ENCODE measurements around the gene TRAF6.

The TRAF6 gene

DNA sequence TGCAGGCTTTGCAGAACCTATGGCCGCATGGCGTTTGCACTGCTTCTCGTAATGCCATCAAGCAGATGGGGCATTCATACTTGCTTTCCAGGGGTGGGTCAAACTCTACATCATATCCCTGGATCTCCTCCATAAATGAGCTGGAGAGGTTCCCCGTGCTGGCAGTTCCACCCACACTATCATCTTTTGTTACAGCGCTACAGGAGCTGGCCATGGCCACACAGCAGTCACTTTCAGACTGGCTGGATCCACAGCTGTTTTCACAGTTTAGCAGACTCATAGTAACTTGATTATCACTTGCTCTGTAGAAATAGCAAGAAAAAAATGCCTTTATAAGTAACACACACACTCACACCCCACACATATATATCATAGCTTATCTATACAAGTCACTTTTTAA is 8.8 kb downstream of the TRAF6 start:
- Histone ChIP-seq H3K27me3 (ENCODE audit: insufficient read depth, poor library complexity, severe bottlenecking) (no peaks in the 10 kb centered on the region), H3K27ac (replicated peaks) (no peak overlapping the region), H3K4me3 (replicated peaks; ENCODE audit: insufficient read depth, low read length) (no peak overlapping the region)
- DNase-seq (ENCODE audit: low read depth in 1 of 2, low spot score in 1 of 2): no peak
- TF ChIP-seq GABPA (IDR thresholded peaks at IDR 0.05; ENCODE audit: low read depth): no peak
- TF ChIP-seq, protein P1, sequence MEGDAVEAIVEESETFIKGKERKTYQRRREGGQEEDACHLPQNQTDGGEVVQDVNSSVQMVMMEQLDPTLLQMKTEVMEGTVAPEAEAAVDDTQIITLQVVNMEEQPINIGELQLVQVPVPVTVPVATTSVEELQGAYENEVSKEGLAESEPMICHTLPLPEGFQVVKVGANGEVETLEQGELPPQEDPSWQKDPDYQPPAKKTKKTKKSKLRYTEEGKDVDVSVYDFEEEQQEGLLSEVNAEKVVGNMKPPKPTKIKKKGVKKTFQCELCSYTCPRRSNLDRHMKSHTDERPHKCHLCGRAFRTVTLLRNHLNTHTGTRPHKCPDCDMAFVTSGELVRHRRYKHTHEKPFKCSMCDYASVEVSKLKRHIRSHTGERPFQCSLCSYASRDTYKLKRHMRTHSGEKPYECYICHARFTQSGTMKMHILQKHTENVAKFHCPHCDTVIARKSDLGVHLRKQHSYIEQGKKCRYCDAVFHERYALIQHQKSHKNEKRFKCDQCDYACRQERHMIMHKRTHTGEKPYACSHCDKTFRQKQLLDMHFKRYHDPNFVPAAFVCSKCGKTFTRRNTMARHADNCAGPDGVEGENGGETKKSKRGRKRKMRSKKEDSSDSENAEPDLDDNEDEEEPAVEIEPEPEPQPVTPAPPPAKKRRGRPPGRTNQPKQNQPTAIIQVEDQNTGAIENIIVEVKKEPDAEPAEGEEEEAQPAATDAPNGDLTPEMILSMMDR (IDR thresholded peaks at IDR 0.05; ENCODE audit: insufficient read depth, low read length): no peak
- no peak for TF ChIP-seq SPI1 (IDR thresholded peaks at IDR 0.05; ENCODE audit: borderline replicate concordance, low read depth)
- TF ChIP-seq POLR2AphosphoS5 (IDR thresholded peaks at IDR 0.05; ENCODE audit: low read depth): no peak
- TF ChIP-seq, protein P2, sequence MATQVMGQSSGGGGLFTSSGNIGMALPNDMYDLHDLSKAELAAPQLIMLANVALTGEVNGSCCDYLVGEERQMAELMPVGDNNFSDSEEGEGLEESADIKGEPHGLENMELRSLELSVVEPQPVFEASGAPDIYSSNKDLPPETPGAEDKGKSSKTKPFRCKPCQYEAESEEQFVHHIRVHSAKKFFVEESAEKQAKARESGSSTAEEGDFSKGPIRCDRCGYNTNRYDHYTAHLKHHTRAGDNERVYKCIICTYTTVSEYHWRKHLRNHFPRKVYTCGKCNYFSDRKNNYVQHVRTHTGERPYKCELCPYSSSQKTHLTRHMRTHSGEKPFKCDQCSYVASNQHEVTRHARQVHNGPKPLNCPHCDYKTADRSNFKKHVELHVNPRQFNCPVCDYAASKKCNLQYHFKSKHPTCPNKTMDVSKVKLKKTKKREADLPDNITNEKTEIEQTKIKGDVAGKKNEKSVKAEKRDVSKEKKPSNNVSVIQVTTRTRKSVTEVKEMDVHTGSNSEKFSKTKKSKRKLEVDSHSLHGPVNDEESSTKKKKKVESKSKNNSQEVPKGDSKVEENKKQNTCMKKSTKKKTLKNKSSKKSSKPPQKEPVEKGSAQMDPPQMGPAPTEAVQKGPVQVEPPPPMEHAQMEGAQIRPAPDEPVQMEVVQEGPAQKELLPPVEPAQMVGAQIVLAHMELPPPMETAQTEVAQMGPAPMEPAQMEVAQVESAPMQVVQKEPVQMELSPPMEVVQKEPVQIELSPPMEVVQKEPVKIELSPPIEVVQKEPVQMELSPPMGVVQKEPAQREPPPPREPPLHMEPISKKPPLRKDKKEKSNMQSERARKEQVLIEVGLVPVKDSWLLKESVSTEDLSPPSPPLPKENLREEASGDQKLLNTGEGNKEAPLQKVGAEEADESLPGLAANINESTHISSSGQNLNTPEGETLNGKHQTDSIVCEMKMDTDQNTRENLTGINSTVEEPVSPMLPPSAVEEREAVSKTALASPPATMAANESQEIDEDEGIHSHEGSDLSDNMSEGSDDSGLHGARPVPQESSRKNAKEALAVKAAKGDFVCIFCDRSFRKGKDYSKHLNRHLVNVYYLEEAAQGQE (IDR thresholded peaks at IDR 0.05; ENCODE audit: insufficient replicate concordance, low read depth): no peak

DNA sequence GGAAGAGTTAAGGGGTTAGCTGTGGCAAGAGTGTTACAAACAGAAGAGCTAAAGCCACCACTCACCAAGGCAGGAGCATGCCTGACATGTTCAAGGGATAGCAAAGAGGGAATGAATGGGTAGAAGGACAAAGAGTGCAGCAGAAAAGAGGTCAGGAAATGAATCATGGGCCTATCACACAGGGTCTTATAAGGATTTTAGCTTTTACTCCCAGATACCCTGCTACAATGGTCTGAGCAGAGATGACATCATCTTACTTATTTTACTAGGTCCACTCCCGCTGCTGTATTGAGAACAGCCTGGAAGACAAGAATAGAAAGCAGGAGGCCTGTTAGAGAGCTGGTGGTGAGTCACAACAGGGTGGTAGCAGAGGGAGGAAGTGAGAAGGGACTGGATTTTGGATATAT is 9.8 kb downstream of the TRAF6 start:
- TF ChIP-seq SPI1 (IDR thresholded peaks at IDR 0.05; ENCODE audit: borderline replicate concordance, low read depth): no peak
- TF ChIP-seq, protein P2 (IDR thresholded peaks at IDR 0.05; ENCODE audit: insufficient replicate concordance, low read depth): no peak
- no peak for TF ChIP-seq POLR2AphosphoS5 (IDR thresholded peaks at IDR 0.05; ENCODE audit: low read depth)
- TF ChIP-seq GABPA (IDR thresholded peaks at IDR 0.05; ENCODE audit: low read depth): no peak
- H3K27ac ChIP-seq (replicated peaks): no peak overlapping the region
- no peaks in the 10 kb centered on the region for H3K27me3 ChIP-seq (ENCODE audit: insufficient read depth, poor library complexity, severe bottlenecking)
- H3K4me3 ChIP-seq (replicated peaks; ENCODE audit: insufficient read depth, low read length): no peak overlapping the region
- DNase-seq (ENCODE audit: low read depth in 1 of 2, low spot score in 1 of 2): no peak

DNA sequence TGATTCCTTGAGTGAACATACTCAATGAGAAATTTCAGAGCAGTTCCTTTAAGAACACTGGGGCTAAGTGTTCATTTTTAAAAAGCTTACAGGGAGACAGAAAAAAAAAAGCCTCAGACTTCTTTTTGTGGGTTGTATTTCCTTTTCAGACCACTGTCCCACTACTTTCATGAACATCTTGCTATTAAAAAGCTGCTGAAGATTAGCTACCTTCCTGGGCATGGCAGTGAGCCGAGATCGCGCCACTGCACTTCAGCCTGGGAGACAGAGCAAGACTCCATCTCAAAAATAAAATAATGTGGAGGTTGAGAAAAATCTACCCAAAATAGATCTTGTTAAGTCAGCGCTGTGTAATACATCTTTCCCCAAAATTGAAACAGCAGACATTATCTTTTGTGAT is 10.8 kb downstream of the TRAF6 start:
- no peak for TF ChIP-seq GABPA (IDR thresholded peaks at IDR 0.05; ENCODE audit: low read depth)
- TF ChIP-seq, protein P1 (IDR thresholded peaks at IDR 0.05; ENCODE audit: insufficient read depth, low read length): no peak
- no peaks in the 10 kb centered on the region for H3K27me3 ChIP-seq (ENCODE audit: insufficient read depth, poor library complexity, severe bottlenecking)
- no peak for DNase-seq (ENCODE audit: low read depth in 1 of 2, low spot score in 1 of 2)

DNA sequence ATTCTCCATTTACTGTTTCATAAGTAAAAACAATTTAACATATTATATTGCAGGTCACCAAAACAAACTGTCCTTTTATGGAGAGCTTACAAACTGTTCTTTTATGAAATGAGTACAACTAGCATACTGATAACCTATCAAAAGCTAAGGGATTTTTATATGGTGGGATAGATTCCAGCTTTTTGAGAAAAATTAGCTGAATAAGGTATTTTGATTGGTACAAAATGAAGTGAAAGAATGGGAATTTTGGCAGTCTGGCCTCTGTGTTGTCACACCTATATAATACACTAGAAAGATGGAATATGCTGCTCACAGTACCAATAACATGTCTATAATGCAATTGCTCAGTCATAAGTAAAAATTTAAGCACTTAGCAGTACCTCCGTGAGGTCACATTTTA is 11.4 kb downstream of the TRAF6 start:
- no peak for DNase-seq (ENCODE audit: low read depth in 1 of 2, low spot score in 1 of 2)
- TF ChIP-seq, protein P2 (IDR thresholded peaks at IDR 0.05; ENCODE audit: insufficient replicate concordance, low read depth): no peak
- H3K4me3 ChIP-seq (replicated peaks; ENCODE audit: insufficient read depth, low read length): no peak overlapping the region
- no peak overlapping the region for H3K27ac ChIP-seq (replicated peaks)
- no peaks in the 10 kb centered on the region for H3K27me3 ChIP-seq (ENCODE audit: insufficient read depth, poor library complexity, severe bottlenecking)

More for the DNA sequence above, 10.8 kb downstream of the TRAF6 start:
- Histone ChIP-seq H3K27ac (replicated peaks) (no peak overlapping the region), H3K4me3 (replicated peaks; ENCODE audit: insufficient read depth, low read length) (no peak overlapping the region)
